ENCODE measurements around the gene TAL1.

DNA sequence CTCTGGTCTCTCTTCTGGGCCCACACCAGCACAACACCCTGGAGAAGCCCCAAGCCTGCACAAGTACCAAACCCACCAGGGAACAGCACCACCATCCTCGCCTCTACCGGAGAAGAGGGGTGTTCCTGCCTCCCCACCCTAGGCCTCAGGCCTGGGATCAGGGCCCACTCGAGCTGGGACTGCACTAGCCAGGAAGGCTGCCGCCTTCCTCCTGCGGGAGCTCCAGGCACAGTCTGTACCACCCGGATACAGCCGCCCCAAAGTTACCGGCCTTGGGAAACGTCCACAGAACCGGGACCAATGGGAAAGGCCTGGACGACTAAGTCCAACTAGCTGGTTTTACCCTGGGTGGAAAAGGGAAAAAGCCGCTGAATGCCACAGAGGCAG lies 3.4 kb downstream of the TAL1 start:
- no peak for TF ChIP-seq CTCF (IDR thresholded peaks at IDR 0.05; ENCODE audit: low read length)
- TF ChIP-seq EZH2 (IDR thresholded peaks at IDR 0.05; ENCODE audit: borderline replicate concordance, low read length) = no peak

All from OCI-LY1 (cell line).